ENCODE results near the gene B3GALT5. TPM values are rescaled to one million over a fixed set of nuclear protein-coding genes. Genes with fewer than 3 reads are reported as not detected.

The B3GALT5 gene
- total RNA-seq, 1 donor from 2014 or later = 1.2 TPM

- DNase-seq (ENCODE audit: low spot score) = no peak
These were observed 83.5 kb downstream of the B3GALT5 start for GRCh38 chr21:39696196-39696595.

GRCh38 chr21:39696618-39697017, 83.9 kb downstream of the B3GALT5 start:
- DNase-seq (ENCODE audit: low spot score) = peak; percentile 29

- no peak for DNase-seq (ENCODE audit: low spot score)
These were observed 87.6 kb downstream of the B3GALT5 start for GRCh38 chr21:39700318-39700717.

DNA sequence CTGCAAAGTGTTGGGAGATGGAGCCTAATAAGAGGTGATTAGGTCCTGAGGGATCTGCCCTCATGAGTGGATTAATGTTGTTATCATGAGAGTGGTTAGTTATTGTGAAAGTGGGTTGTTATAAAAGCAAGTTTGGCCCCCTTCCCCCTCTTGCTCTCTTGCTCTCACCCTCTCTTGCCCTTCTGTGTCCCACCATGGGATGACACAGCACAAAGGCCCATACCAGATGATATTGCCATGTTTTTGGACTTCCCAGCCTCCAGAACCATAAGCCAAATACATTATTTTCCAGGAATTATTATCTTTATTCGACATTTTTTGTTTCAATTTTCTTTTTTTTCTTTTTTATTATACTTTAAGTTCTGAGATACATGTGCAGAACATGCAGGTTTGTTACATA, 90.8 kb downstream of the B3GALT5 start:
- no peak for DNase-seq (ENCODE audit: low spot score)

- no peak for DNase-seq (ENCODE audit: low spot score)
These were observed 93.1 kb downstream of the B3GALT5 start for GRCh38 chr21:39705849-39706248.

GRCh38 chr21:39707316-39707715, 94.6 kb downstream of the B3GALT5 start:
- no peak for DNase-seq (ENCODE audit: low spot score)

GRCh38 chr21:39710866-39711265, 98.1 kb downstream of the B3GALT5 start:
- DNase-seq (ENCODE audit: low spot score) = no peak

GRCh38 chr21:39712273-39712672, 99.5 kb downstream of the B3GALT5 start:
- DNase-seq (ENCODE audit: low spot score) = no peak

- DNase-seq (ENCODE audit: low spot score) = no peak
These were observed 100.2 kb downstream of the B3GALT5 start for GRCh38 chr21:39712976-39713375.

DNA sequence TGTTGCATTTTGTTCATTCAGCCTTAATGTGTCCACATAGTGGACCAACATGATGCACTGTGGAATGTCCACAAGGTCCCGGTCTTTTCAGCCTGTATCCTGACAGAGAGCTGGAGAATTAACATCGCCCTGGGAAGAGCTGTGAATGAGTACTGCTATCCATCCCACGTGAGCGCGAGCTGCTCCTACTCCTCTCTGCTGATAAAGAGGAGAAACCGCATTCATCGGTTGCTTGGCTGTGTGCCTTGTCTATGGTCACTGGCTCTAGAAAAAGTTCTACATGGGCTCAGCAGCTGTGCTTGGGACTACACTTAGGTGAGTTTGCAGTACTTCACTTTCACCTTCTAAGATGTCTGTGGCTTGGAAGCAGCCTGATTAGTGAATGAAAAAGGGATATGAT, 101.2 kb downstream of the B3GALT5 start:
- DNase-seq (ENCODE audit: low spot score) = no peak

DNA sequence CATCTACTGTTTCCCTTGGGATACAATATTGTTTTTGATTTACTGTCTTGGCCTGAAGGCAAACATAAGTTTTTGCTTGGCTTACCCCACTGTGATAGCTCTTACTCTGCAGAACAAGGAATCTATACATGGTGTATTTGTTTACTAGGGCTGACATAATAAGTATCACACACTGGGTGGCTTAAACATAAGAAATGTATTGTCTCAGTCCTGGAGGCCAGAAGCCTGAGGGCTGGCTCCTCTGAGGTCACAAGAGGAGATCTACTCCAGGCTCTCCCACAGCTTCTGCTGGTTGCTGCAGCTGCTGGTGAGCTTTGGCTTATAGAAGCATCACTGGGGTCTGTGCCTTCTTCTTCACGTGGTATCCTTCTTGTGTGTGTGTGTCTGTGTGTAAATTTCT, 101.6 kb downstream of the B3GALT5 start:
- no peak for DNase-seq (ENCODE audit: low spot score)

- peak; percentile 53 for DNase-seq (ENCODE audit: low spot score)
These were observed 103.2 kb downstream of the B3GALT5 start for GRCh38 chr21:39715804-39716397.

DNA sequence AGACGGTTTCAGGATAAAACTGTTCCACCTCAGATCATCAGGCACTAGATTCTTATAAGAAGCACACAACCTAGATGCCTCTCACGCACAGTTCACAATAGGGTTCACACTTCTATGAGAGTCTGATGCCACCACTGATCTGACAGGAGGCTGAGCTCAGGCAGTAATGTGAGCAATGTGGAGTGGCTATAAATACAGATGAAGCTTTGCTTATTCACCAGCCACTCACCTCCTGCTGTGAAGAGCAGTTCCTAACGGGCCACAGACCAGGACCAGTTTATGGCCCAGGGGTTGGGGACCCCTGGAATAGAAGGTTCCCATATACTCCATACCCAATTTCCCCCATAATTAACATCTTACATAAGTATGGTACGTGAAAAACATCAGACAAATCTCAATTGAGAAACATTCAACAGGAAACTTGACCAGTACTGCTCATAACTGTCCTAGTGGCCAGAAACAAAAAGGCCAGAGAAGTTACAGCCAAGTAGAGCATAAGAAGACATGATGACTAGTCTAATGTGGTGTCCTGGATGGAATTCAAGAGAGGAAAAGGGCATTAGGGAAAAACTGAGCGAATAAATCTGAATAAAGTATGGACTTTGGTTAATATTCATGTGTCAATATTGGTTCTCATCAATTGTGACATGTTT, 107.5 kb downstream of the B3GALT5 start:
- no peak for DNase-seq (ENCODE audit: low spot score)

- no peak for DNase-seq (ENCODE audit: low spot score)
These were observed 109.1 kb downstream of the B3GALT5 start for GRCh38 chr21:39721885-39722284.

Other genes with a start within 250 kb of the B3GALT5 start
- 19.7 TPM for gene LCA5L, start 167.2 kb upstream of the B3GALT5 start, total RNA-seq (ENCODE audit: insufficient read depth, low replicate concordance)
- 15.2 TPM for gene SH3BGR, start 161.0 kb upstream of the B3GALT5 start, total RNA-seq (ENCODE audit: insufficient read depth, low replicate concordance)
- 2.6 TPM for gene IGSF5, start 132.2 kb downstream of the B3GALT5 start, total RNA-seq (ENCODE audit: insufficient read depth, low replicate concordance)

Measured in umbilical cord (tissue), 2 donors.